ENCODE data around the gene ZDHHC20. TPM values are rescaled to one million over a fixed set of nuclear protein-coding genes. Genes with fewer than 3 reads are reported as not detected.

ZDHHC20 gene
- 77.7 and 84.4 TPM in 2 replicates for total RNA-seq

GRCh38 chr13:21458813-21459701 lies at the start of gene ZDHHC20:
Gene ZDHHC20 (minus strand): TSS chr13:21459303. CDS start chr13:21459171, 132 bp downstream.

Other genes with a start within 250 kb of the ZDHHC20 start
- gene MICU2, start 144.9 kb upstream of the ZDHHC20 start, total RNA-seq: 32.4 and 34.3 TPM in 2 replicates
- gene FGF9, start 211.8 kb upstream of the ZDHHC20 start, total RNA-seq: not detected in 2 replicates

Measured in endothelial cell of coronary artery (primary cell).